Omental fat pad (tissue), 4 donors: Measurements from ENCODE around the gene AP1M2. TPM values are rescaled to one million over a fixed set of nuclear protein-coding genes. Genes with fewer than 3 reads are reported as not detected.

Source experiments
- ATAC-seq: fragments of 150-250 bp; one replicate; pipeline ENCODE4 v1.9.1; 2016; ENCODE audit warnings: mild to moderate bottlenecking, moderate library complexity; ENCODE audit not compliant: low FRiP score
- DNase-seq: peaks from one replicate; pipeline ENCODE4 v3.0.0-alpha.2; 2019; ENCODE audit warnings: low spot score
- CTCF ChIP-seq, 3 donors: fragments of 450-650 bp; IDR thresholded peaks; one replicate each; pipeline ENCODE4 v1.5.1; 2016 to 2017; ENCODE audit warnings: antibody characterized with exemption in 3 of 3, mild to moderate bottlenecking in 3 of 3, moderate library complexity in 2 of 3
- total RNA-seq, 4 donors: library from RNA; depleted of rRNA; stranded (reverse); fragments of >200 nt; gene quantifications; one replicate each; pipeline ENCODE4 v1.1.0, GENCODE V29; 2016

The AP1M2 gene
- total RNA-seq, 4 donors from 2014 or later = 1.8 to 8.2 (median 2.4) TPM; not detected in 1

GRCh38 chr19:10565028-10565566 is 22.0 kb downstream of the AP1M2 start:
- ATAC-seq = peak; percentile 0
- peak in 1 of 3 donors; percentile 13 for TF ChIP-seq CTCF (IDR thresholded peaks at IDR 0.05)
- DNase-seq = no peak

- no peak for TF ChIP-seq CTCF (IDR thresholded peaks at IDR 0.05)
- DNase-seq (no peak), ATAC-seq (no peak)
These were observed 24.5 kb downstream of the AP1M2 start for GRCh38 chr19:10562609-10563008.

- DNase-seq = no peak
- no peak for ATAC-seq
- no peak for TF ChIP-seq CTCF (IDR thresholded peaks at IDR 0.05)
These were observed 27.0 kb downstream of the AP1M2 start for GRCh38 chr19:10560154-10560553.

- DNase-seq = no peak
- no peak for ATAC-seq
- no peak for TF ChIP-seq CTCF (IDR thresholded peaks at IDR 0.05)
These were observed 29.4 kb downstream of the AP1M2 start for GRCh38 chr19:10557603-10558197.

- DNase-seq (no peak), ATAC-seq (no peak)
- no peak for TF ChIP-seq CTCF (IDR thresholded peaks at IDR 0.05)
These were observed 31.5 kb downstream of the AP1M2 start for GRCh38 chr19:10555610-10555973.

GRCh38 chr19:10554760-10555609 is 32.1 kb downstream of the AP1M2 start:
- no peak for ATAC-seq
- DNase-seq = no peak
- no peak for TF ChIP-seq CTCF (IDR thresholded peaks at IDR 0.05)
